HL-60 (cell line): Measurements from ENCODE around the gene EEA1.

Experiments
- DNase-seq, 2 experiments: peaks; one replicate each; pipeline ENCODE4 v3.0.0-alpha.2; 2010 to 2020; ENCODE audit warnings: low read depth in 1 of 2, low spot score in 1 of 2
- H3K27ac ChIP-seq: fragments of 250-450 bp; sonication (Bioruptor Pico); replicated peaks from 2 replicates; pipeline ENCODE4 v1.5.1; 2020; ENCODE audit warnings: mild to moderate bottlenecking, moderate library complexity
- H3K27me3 ChIP-seq: fragments of 250-450 bp; sonication (Bioruptor Pico); 2 replicates; pipeline ENCODE4 v1.5.1; 2021; ENCODE audit warnings: mild to moderate bottlenecking, moderate library complexity; ENCODE audit not compliant: insufficient read depth, poor library complexity, severe bottlenecking
- H3K4me3 ChIP-seq: replicated peaks from 2 replicates; pipeline ENCODE4 v1.5.1; 2011; ENCODE audit warnings: mild to moderate bottlenecking, control low read depth, low read length; ENCODE audit not compliant: insufficient read depth
- CTCF ChIP-seq: IDR thresholded peaks from one replicate; pipeline ENCODE4 v1.5.1; 2011; ENCODE audit warnings: low read length, control low read depth, inconsistent platforms; ENCODE audit not compliant: insufficient read depth
- GABPA ChIP-seq: IDR thresholded peaks from 2 replicates; pipeline ENCODE4 v1.6.1; 2012; ENCODE audit warnings: low read depth
- POLR2AphosphoS5 ChIP-seq: IDR thresholded peaks from 2 replicates; pipeline ENCODE4 v1.6.1; 2012; ENCODE audit warnings: low read depth
- REST ChIP-seq: IDR thresholded peaks from 2 replicates; pipeline ENCODE4 v1.6.1; 2012; ENCODE audit warnings: low read depth; ENCODE audit not compliant: insufficient replicate concordance
- SPI1 ChIP-seq: IDR thresholded peaks from 2 replicates; pipeline ENCODE4 v1.6.1; 2012; ENCODE audit warnings: low read depth, mild to moderate bottlenecking, borderline replicate concordance

Gene EEA1

DNA sequence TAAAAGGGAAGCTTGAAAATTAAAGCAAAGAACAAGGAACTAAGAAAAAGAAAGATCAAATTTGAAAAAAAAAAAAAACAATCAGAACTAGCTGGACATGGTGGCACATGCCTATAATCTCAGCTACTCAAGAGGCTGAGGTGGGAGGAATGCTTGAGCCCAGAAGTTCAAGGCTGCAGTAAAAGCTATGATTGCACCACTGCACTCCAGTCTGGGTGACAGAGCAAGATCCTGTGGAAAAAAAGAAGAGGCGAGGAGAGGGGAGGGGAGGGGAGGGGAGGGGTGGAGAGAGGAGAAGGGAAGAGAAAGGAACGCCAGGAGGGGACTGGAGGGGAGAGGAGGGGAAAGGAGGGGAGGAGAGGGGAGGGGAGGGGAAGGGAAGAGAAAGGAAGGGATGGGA, 43.0 kb downstream of the EEA1 start:
- TF ChIP-seq CTCF (no peak), GABPA (no peak), REST (no peak), SPI1 (no peak), POLR2AphosphoS5 (no peak)
- Histone ChIP-seq H3K4me3 (no peak overlapping the region), H3K27me3 (no peaks in the 10 kb centered on the region), H3K27ac (no peak overlapping the region)
- no peak for DNase-seq

DNA sequence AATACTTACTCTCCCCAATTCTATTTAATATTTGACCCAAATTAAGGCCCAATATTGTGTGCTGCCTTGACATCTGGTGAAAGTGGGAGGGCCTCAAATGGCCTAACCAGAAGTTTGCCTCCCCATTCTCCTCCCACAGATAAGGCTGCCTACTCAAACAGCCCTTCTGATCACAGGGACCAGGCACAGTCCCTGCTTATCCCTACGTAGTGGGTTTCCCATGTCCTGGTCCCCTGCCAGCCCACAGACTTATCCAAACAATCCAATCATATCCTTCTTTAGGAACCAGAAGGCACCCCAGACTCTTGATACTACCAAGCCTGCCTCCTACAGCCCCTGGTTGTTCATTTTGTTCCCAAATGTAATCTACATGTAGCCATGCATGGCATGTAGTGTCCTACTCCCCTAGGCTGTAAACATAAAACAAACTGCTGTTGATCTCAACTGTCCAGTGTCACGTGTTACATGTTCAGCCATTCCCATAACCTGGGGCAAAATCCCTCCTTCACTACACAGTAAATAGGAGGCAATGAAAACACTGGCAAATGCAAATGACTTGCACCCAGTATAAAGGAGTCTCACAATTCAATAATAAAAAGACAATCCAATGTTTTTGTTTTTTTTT, 49.3 kb downstream of the EEA1 start:
- no peak overlapping the region for H3K4me3 ChIP-seq
- no peak overlapping the region for H3K27ac ChIP-seq
- no peak for TF ChIP-seq REST
- no peaks in the 10 kb centered on the region for H3K27me3 ChIP-seq
- no peak for DNase-seq

- TF ChIP-seq REST = no peak
- no peak for DNase-seq
Observed at GRCh38 chr12:92877904-92878303, 51.2 kb downstream of the EEA1 start.

GRCh38 chr12:92876496-92876895, 52.6 kb downstream of the EEA1 start:
- Histone ChIP-seq H3K27me3 (no peaks in the 10 kb centered on the region), H3K27ac (no peak overlapping the region), H3K4me3 (no peak overlapping the region)
- DNase-seq = no peak
- TF ChIP-seq SPI1 = no peak
- no peak for TF ChIP-seq GABPA
- no peak for TF ChIP-seq CTCF
- TF ChIP-seq REST = no peak
- no peak for TF ChIP-seq POLR2AphosphoS5

More at GRCh38 chr12:92877904-92878303, 51.2 kb downstream of the EEA1 start:
- Histone ChIP-seq H3K27ac (no peak overlapping the region), H3K27me3 (no peaks in the 10 kb centered on the region), H3K4me3 (no peak overlapping the region)
